ENCODE results near the gene HRH2.

The HRH2 gene

DNA sequence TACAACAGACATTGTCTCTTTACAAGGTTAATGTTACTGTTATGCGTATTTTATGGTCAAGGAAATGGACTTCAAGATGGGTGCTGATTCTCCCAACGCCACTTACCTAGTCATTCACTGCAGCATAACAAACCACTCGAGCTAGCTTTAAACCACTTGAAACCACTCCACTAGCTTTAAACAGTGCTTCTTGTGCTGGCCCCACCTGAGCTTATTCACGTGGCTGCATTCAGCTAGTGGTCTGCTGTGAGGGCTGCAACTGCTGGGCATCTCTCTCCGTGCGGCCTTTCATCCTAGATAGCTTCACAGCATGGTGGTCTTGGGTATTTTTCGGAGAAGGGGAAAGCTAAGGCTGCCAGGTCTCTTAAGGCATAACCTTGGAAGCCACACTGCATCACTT, 3.5 kb upstream of the HRH2 start:
- Histone ChIP-seq H3K4me1 (ENCODE audit: control insufficient read depth, low read length) (no peaks in the 10 kb centered on the region), H3K27me3 (ENCODE audit: control insufficient read depth, low read length) (peaks cover 3% of the 10 kb centered on the region), H3K4me2 (ENCODE audit: low read length) (no peak overlapping the region)

DNA sequence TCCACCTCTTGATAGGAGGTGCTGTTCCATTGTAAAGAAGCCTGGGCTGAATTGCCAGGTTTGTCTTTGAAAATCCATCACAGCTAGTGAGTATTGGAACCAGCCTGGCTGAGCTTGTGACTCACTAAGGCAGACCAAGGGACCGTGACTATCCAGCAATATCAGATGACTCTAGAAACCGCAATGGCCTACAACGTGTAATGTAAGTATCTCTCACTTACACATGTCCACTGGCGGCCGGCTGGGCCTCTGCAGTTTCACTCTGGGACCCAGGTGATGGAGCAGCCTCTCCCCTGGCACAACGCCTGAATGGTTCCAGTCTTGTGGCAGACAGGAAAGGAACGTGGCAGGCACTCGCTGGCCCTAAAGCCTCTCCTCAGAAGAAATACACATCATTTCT, 3.1 kb upstream of the HRH2 start:
- no peaks in the 10 kb centered on the region for H3K79me2 ChIP-seq (ENCODE audit: control insufficient read depth, low read length)

More for the DNA sequence above, 3.5 kb upstream of the HRH2 start:
- Histone ChIP-seq H3K9me2 (replicated peaks; ENCODE audit: control insufficient read depth, low read length) (no peaks in the 10 kb centered on the region), H3K9me3 (ENCODE audit: control insufficient read depth, insufficient read depth, low read length) (no peaks in the 10 kb centered on the region), H3K79me2 (ENCODE audit: control insufficient read depth, low read length) (no peaks in the 10 kb centered on the region), H3K27ac (ENCODE audit: low read depth, low read length) (no peak overlapping the region), H3K4me3 (ENCODE audit: low read length) (no peak overlapping the region), H3F3A (ENCODE audit: control insufficient read depth, insufficient read depth) (no peaks in the 10 kb centered on the region), H4K20me1 (ENCODE audit: control insufficient read depth, insufficient read depth, low read depth, low read length) (no peaks in the 10 kb centered on the region), H3K36me3 (ENCODE audit: control insufficient read depth, low read length) (no peaks in the 10 kb centered on the region)
- TF ChIP-seq, protein P1, sequence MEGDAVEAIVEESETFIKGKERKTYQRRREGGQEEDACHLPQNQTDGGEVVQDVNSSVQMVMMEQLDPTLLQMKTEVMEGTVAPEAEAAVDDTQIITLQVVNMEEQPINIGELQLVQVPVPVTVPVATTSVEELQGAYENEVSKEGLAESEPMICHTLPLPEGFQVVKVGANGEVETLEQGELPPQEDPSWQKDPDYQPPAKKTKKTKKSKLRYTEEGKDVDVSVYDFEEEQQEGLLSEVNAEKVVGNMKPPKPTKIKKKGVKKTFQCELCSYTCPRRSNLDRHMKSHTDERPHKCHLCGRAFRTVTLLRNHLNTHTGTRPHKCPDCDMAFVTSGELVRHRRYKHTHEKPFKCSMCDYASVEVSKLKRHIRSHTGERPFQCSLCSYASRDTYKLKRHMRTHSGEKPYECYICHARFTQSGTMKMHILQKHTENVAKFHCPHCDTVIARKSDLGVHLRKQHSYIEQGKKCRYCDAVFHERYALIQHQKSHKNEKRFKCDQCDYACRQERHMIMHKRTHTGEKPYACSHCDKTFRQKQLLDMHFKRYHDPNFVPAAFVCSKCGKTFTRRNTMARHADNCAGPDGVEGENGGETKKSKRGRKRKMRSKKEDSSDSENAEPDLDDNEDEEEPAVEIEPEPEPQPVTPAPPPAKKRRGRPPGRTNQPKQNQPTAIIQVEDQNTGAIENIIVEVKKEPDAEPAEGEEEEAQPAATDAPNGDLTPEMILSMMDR (IDR thresholded peaks at IDR 0.05; ENCODE audit: low read depth, low read length, poor library complexity, severe bottlenecking): no peak
- no peak for TF ChIP-seq EZH2phosphoT487 (IDR thresholded peaks at IDR 0.05; ENCODE audit: borderline replicate concordance, low read length)

DNA sequence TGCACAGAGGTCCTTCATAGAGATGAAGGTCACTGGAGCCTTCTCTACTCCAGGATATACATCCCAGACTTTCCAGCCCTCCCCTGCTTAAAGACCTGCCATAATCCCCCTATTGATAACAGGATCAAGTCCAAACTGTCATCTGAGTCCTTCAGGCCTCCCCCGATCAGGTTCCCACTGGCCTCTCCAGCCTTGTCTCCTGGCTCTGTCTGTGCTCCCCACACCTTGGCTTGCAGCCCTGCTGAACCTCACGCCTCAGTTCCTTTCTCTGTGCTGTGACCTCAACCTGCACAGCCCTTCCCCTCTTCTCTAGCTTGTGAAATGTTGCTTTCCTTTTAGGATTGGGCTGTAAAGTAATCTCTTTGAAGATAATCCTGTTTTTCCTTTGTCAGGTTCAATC, 2.5 kb upstream of the HRH2 start:
- H3K79me2 ChIP-seq (ENCODE audit: control insufficient read depth, low read length): no peaks in the 10 kb centered on the region
- no peak overlapping the region for H3K4me2 ChIP-seq (ENCODE audit: low read length)
- H3K4me3 ChIP-seq (ENCODE audit: low read length): no peak overlapping the region
- no peak overlapping the region for H3K27ac ChIP-seq (ENCODE audit: low read depth, low read length)
- no peaks in the 10 kb centered on the region for H4K20me1 ChIP-seq (ENCODE audit: control insufficient read depth, insufficient read depth, low read depth, low read length)
- no peaks in the 10 kb centered on the region for H3K9me2 ChIP-seq (replicated peaks; ENCODE audit: control insufficient read depth, low read length)
- peaks cover 3% of the 10 kb centered on the region for H3K27me3 ChIP-seq (ENCODE audit: control insufficient read depth, low read length)
- no peaks in the 10 kb centered on the region for H3K36me3 ChIP-seq (ENCODE audit: control insufficient read depth, low read length)
- H3F3A ChIP-seq (ENCODE audit: control insufficient read depth, insufficient read depth): no peaks in the 10 kb centered on the region
- no peaks in the 10 kb centered on the region for H3K4me1 ChIP-seq (ENCODE audit: control insufficient read depth, low read length)
- no peaks in the 10 kb centered on the region for H3K9me3 ChIP-seq (ENCODE audit: control insufficient read depth, insufficient read depth, low read length)
- no peak for TF ChIP-seq EZH2phosphoT487 (IDR thresholded peaks at IDR 0.05; ENCODE audit: borderline replicate concordance, low read length)
- TF ChIP-seq, protein P1 (IDR thresholded peaks at IDR 0.05; ENCODE audit: low read depth, low read length, poor library complexity, severe bottlenecking): no peak

More for the DNA sequence above, 3.1 kb upstream of the HRH2 start:
- no peak overlapping the region for H3K4me2 ChIP-seq (ENCODE audit: low read length)
- peaks cover 3% of the 10 kb centered on the region for H3K27me3 ChIP-seq (ENCODE audit: control insufficient read depth, low read length)
- H4K20me1 ChIP-seq (ENCODE audit: control insufficient read depth, insufficient read depth, low read depth, low read length): no peaks in the 10 kb centered on the region
- no peak overlapping the region for H3K4me3 ChIP-seq (ENCODE audit: low read length)
- H3K9me3 ChIP-seq (ENCODE audit: control insufficient read depth, insufficient read depth, low read length): no peaks in the 10 kb centered on the region
- H3K9me2 ChIP-seq (replicated peaks; ENCODE audit: control insufficient read depth, low read length): no peaks in the 10 kb centered on the region
- no peak overlapping the region for H3K27ac ChIP-seq (ENCODE audit: low read depth, low read length)
- no peaks in the 10 kb centered on the region for H3K36me3 ChIP-seq (ENCODE audit: control insufficient read depth, low read length)
- no peaks in the 10 kb centered on the region for H3K4me1 ChIP-seq (ENCODE audit: control insufficient read depth, low read length)
- no peak for TF ChIP-seq EZH2phosphoT487 (IDR thresholded peaks at IDR 0.05; ENCODE audit: borderline replicate concordance, low read length)
- TF ChIP-seq, protein P1 (IDR thresholded peaks at IDR 0.05; ENCODE audit: low read depth, low read length, poor library complexity, severe bottlenecking): no peak
- no peaks in the 10 kb centered on the region for H3F3A ChIP-seq (ENCODE audit: control insufficient read depth, insufficient read depth)

DNA sequence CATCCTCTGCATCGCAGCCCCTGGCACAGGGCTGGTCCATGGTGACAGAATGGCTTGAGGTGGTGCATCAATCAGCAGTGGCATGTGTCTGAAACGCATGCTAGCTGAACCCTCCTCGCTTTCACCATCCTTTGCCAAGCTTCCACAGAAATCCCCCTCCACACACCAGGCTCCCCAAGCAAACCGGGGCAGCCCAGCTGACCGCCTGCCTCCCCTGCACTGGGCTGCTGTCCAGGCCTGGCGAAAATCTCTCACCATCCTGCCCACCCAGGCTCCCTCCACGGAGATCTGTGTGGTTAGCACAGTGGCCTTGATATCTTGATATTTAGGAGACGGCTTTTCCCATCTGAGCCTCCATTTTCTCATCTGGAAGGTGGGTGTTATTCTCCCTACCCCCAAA, 905 bp upstream of the HRH2 start:
- no peak overlapping the region for H3K4me3 ChIP-seq (ENCODE audit: low read length)
- H3K27me3 ChIP-seq (ENCODE audit: control insufficient read depth, low read length): peaks cover 3% of the 10 kb centered on the region
- no peaks in the 10 kb centered on the region for H3K36me3 ChIP-seq (ENCODE audit: control insufficient read depth, low read length)
- no peak overlapping the region for H3K4me2 ChIP-seq (ENCODE audit: low read length)
- no peaks in the 10 kb centered on the region for H3K9me2 ChIP-seq (replicated peaks; ENCODE audit: control insufficient read depth, low read length)
- H3K27ac ChIP-seq (ENCODE audit: low read depth, low read length): no peak overlapping the region
- H3K79me2 ChIP-seq (ENCODE audit: control insufficient read depth, low read length): no peaks in the 10 kb centered on the region
- H4K20me1 ChIP-seq (ENCODE audit: control insufficient read depth, insufficient read depth, low read depth, low read length): no peaks in the 10 kb centered on the region
- no peaks in the 10 kb centered on the region for H3F3A ChIP-seq (ENCODE audit: control insufficient read depth, insufficient read depth)
- no peaks in the 10 kb centered on the region for H3K9me3 ChIP-seq (ENCODE audit: control insufficient read depth, insufficient read depth, low read length)
- no peak for TF ChIP-seq EZH2phosphoT487 (IDR thresholded peaks at IDR 0.05; ENCODE audit: borderline replicate concordance, low read length)
- TF ChIP-seq, protein P1 (IDR thresholded peaks at IDR 0.05; ENCODE audit: low read depth, low read length, poor library complexity, severe bottlenecking): no peak
- H3K4me1 ChIP-seq (ENCODE audit: control insufficient read depth, low read length): no peaks in the 10 kb centered on the region
